ENCODE results near the gene PCDHGA11. TPM values are rescaled to one million over a fixed set of nuclear protein-coding genes. Genes with fewer than 3 reads are reported as not detected.
A peak's percentile ranks its signal among the peaks of the same experiment; 100 is the strongest.

The PCDHGA11 gene
- total and polyA plus RNA-seq, 4 donors: 0.22 to 2.5 (median 0.50) TPM

- TF ChIP-seq REST (IDR thresholded peaks at IDR 0.05) (no peak), RXRA (IDR thresholded peaks at IDR 0.05) (no peak), FOXA2 (IDR thresholded peaks at IDR 0.05) (no peak), HNF4A (conservative IDR thresholded peaks at IDR 0.05) (no peak), GABPA (IDR thresholded peaks at IDR 0.05 in 1 of 2, conservative IDR thresholded peaks at IDR 0.05 in 1 of 2) (no peak), NR2F2 (IDR thresholded peaks at IDR 0.05) (no peak), ZBTB33 (IDR thresholded peaks at IDR 0.05) (no peak), EGR1 (IDR thresholded peaks at IDR 0.05; ENCODE audit: low read depth in 2 of 2) (no peak), HNF4G (IDR thresholded peaks at IDR 0.05) (no peak), JUND (IDR thresholded peaks at IDR 0.05) (no peak), RAD21 (IDR thresholded peaks at IDR 0.05) (peak; percentile 62 to 65), TAF1 (conservative IDR thresholded peaks at IDR 0.05) (no peak), YY1 (IDR thresholded peaks at IDR 0.05) (peak; percentile 26)
Observed at GRCh38 chr5:141402553-141403243, 18.2 kb upstream of the PCDHGA11 start, which contains the start of gene PCDHGA9 (continued).

GRCh38 chr5:141403387-141403786, 17.5 kb upstream of the PCDHGA11 start:
- no peak overlapping the region for H3K27ac ChIP-seq (ENCODE audit: low read depth in 1 of 2, low read length in 2 of 2)
- H3K4me3 ChIP-seq (ENCODE audit: low read depth in 1 of 3, low read length in 3 of 3): peak overlapping the region in 2 of 3 donors; percentile 27 to 63
- peaks cover 0 to 3% (median 0%) of the 10 kb centered on the region in 4 donors for H3K27me3 ChIP-seq (ENCODE audit: control insufficient read depth in 4 of 4, insufficient read depth in 4 of 4, low read length in 3 of 4)
- H3K36me3 ChIP-seq (ENCODE audit: control insufficient read depth in 4 of 4, insufficient read depth in 3 of 4, low read depth in 1 of 4, low read length in 3 of 4): no peaks in the 10 kb centered on the region
- no peak for DNase-seq (ENCODE audit: low spot score)
- peaks cover 0 to 4% (median 0%) of the 10 kb centered on the region in 4 donors for H3K4me1 ChIP-seq (ENCODE audit: control insufficient read depth in 4 of 4, insufficient read depth in 4 of 4, low read length in 3 of 4)
- H3K9me3 ChIP-seq (ENCODE audit: control insufficient read depth in 4 of 4, low read length in 3 of 4): peaks cover 16 to 63% (median 36%) of the 10 kb centered on the region in 4 donors
- TF ChIP-seq REST (IDR thresholded peaks at IDR 0.05) (no peak), NR2F2 (IDR thresholded peaks at IDR 0.05) (no peak), RAD21 (IDR thresholded peaks at IDR 0.05) (no peak), HNF4A (conservative IDR thresholded peaks at IDR 0.05) (no peak), RXRA (IDR thresholded peaks at IDR 0.05) (no peak), MAX (IDR thresholded peaks at IDR 0.05) (no peak), ATF3 (IDR thresholded peaks at IDR 0.05) (no peak)
- no peak overlapping the region for H3K9ac ChIP-seq (ENCODE audit: low read depth in 1 of 2, low read length in 2 of 2)
- 27% methylated on average over 22 of the region's 22 CpGs for WGBS
